SIG-M5 treated with dmso at 0.1 percent for 504 hours (cell line): ENCODE data around the gene TMEM169.
"Not testable (repeated sequence)": the region's sequence is repeated elsewhere in the genome, so short reads cannot be mapped to it uniquely, and the experiment has no call there.

Experiments used
- DNase-seq: peaks from one replicate; lab custom pipeline; 2025; ENCODE audit not compliant: unreplicated experiment; lab: John Stamatoyannopoulos, UW

The TMEM169 gene

GRCh38 chr2:216130346-216130971, 48.7 kb downstream of the TMEM169 start:
- no peak for DNase-seq

- peak; percentile 24 for DNase-seq
Observed at GRCh38 chr2:216131175-216131926, 49.6 kb downstream of the TMEM169 start.

GRCh38 chr2:216132585-216132984, 50.9 kb downstream of the TMEM169 start:
- no peak for DNase-seq

GRCh38 chr2:216133397-216133796, 51.7 kb downstream of the TMEM169 start:
- no peak for DNase-seq

- no peak for DNase-seq
Observed at GRCh38 chr2:216134958-216135541, 53.3 kb downstream of the TMEM169 start.

- DNase-seq, result no peak
Observed at GRCh38 chr2:216139884-216140283, 58.2 kb downstream of the TMEM169 start.

GRCh38 chr2:216141516-216141915, 59.8 kb downstream of the TMEM169 start:
- not testable (repeated sequence) for DNase-seq

GRCh38 chr2:216142540-216142939, 60.8 kb downstream of the TMEM169 start:
- no peak for DNase-seq

- no peak for DNase-seq
Observed at GRCh38 chr2:216144372-216144771, 62.7 kb downstream of the TMEM169 start.

- no peak for DNase-seq
Observed at GRCh38 chr2:216144857-216145256, 63.1 kb downstream of the TMEM169 start.

GRCh38 chr2:216146573-216146972, 64.9 kb downstream of the TMEM169 start:
- no peak for DNase-seq

GRCh38 chr2:216147172-216148131, 65.7 kb downstream of the TMEM169 start:
- no peak for DNase-seq

GRCh38 chr2:216148983-216149382, 67.3 kb downstream of the TMEM169 start:
- DNase-seq, result no peak

- DNase-seq, result no peak
Observed at GRCh38 chr2:216149741-216150140, 68.0 kb downstream of the TMEM169 start.

- no peak for DNase-seq
Observed at GRCh38 chr2:216151313-216152025, 69.8 kb downstream of the TMEM169 start.
